Camera-type eye (tissue), 1 donor: ENCODE measurements around the gene ZDHHC7. TPM values are rescaled to one million over a fixed set of nuclear protein-coding genes. Genes with fewer than 3 reads are reported as not detected.

Experiments
- total RNA-seq: library from RNA; depleted of rRNA; stranded (reverse); fragments of >200 nt; gene quantifications from one replicate; pipeline ENCODE4 v1.2.3, GENCODE V29; 2014

Gene ZDHHC7, protein sequence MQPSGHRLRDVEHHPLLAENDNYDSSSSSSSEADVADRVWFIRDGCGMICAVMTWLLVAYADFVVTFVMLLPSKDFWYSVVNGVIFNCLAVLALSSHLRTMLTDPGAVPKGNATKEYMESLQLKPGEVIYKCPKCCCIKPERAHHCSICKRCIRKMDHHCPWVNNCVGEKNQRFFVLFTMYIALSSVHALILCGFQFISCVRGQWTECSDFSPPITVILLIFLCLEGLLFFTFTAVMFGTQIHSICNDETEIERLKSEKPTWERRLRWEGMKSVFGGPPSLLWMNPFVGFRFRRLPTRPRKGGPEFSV
- 39.6 TPM for total RNA-seq

DNA sequence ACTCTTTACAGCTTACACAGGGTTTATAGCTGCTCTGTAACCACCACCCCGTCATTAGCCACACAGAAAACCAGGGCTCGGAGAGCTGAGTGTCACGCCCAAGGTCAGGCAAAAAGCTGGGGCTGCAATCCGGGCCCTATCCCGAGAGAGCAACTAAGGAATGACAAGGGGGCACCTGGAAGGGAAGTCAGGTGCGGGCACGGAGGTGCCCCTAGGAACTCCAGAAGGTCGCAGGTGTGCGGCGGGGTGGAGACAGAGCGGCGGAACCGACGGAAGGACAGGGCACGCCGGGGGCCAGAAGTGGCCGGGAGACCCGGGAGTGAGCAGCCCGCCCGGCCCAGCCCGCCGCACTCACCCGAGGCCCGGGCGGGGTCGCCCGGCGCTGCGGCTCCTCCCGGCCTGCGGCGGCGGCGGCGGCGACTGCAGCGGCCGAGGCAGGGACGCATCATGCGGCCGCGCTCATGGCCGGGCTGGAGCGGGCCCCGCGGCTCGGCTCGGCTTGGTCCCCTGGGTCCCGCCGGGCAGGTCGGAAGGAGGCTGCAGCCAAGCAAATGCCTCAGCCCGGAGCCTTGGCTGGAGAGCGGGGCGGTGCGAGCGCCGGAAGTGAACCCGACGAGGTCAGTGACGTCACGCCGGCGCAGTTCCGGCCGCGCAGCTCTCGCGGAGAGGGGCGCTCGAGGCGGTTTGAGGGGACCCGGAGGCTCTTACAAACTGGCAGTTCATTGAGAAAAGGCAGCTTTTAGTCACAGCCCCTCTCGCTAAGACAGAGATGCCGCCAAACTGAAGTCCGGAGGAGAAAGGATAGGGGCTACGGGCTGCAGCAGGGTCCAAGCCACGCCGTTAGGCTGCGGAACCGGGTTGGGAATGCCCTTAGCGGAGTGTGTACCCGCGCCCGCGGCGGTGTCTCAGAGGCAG is at the start of gene ZDHHC7:
Gene ZDHHC7, minus strand, starts transcription at position 605 of the 915 bp plus-strand sequence. CDS start 20,917 bp downstream, outside the sequence.

DNA sequence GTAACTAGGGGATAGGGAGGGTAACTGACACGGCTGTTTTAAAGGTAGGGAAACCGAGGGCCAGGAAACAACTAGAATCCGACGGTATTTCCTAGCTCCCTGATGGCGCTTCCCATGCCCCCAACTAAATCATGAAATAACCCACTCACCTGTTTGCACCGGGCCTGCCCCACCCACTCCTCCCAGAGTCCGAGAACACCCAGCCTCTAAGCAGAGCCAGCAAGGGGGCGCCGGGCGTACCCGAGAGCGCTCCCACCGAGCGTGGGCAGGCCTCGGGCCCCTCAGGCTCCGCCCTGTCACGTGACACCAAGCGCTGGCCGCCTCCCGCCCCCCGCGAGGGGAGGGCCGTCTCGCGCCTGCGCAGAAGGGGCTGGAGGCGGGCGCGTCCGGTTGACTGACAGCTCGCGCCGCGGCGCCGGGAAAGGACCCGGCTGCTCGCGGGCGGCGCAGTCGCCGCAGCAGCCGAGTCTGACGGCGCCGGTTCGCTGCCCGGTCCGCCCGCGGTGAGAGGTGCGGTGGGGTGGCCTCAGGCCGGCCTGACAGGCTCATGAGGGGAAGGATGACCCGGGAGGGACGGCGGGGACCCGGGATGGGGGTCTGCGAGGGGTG is 16.1 kb upstream of the ZDHHC7 start, which contains the start of gene KIAA0513:
Gene KIAA0513, plus strand, starts transcription at position 447 of the 609 bp plus-strand sequence. CDS start 39,277 bp downstream, outside the sequence.

Other genes with a start within 250 kb of the ZDHHC7 start
- gene CRISPLD2, start 191.6 kb downstream of the ZDHHC7 start, total RNA-seq = 39.8 TPM
- gene KIAA0513, start 16.3 kb upstream of the ZDHHC7 start, total RNA-seq = 21.8 TPM
- 0.77 TPM for gene CIBAR2, start 100.9 kb upstream of the ZDHHC7 start, total RNA-seq